SK-N-SH (cell line): ENCODE data around the gene TCF7L2. TPM values are rescaled to one million over a fixed set of nuclear protein-coding genes. Genes with fewer than 3 reads are reported as not detected.

Source experiments
- CTCF ChIA-PET: fragments of 300-600, 350-600 bp; formaldehyde crosslinking; extraction: SDS; loops from one replicate; lab custom pipeline; 2021; lab: Yijun Ruan, JAX
- POLR2A ChIA-PET: fragments of 350-600 bp; sonication (Branson Sonifier 250); formaldehyde crosslinking; extraction: SDS; loops from one replicate; lab custom pipeline; 2020; ENCODE audit warnings: antibody characterized with exemption, inconsistent platforms; lab: Yijun Ruan, JAX
- DNase-seq: peaks from one replicate; pipeline ENCODE4 v3.0.0; 2012
- H2AFZ ChIP-seq: fragments of 200-600 bp; sonication (generic); 2 replicates; pipeline ENCODE4 v1.8.1; 2016; ENCODE audit warnings: antibody characterized with exemption, mild to moderate bottlenecking, low read depth
- H3F3A ChIP-seq: fragments of 200-600 bp; sonication (generic); replicated peaks from 2 replicates; pipeline ENCODE3; 2016; ENCODE audit warnings: antibody characterized with exemption, mild to moderate bottlenecking; ENCODE audit not compliant: insufficient read depth
- H3K27ac ChIP-seq, 2 experiments: fragments of 200-500 bp in 1 of 2; fragments of 200-600 bp in 1 of 2; sonication (Bioruptor generic) in 1 of 2; sonication (generic), shearing (Covaris generic) in 1 of 2; 2 replicates each; pipeline versions ENCODE4 v1.5.1 to v1.6.1; 2014 to 2016; ENCODE audit warnings: low read depth in 2 of 2, inconsistent platforms in 1 of 2, low read length in 1 of 2, mild to moderate bottlenecking in 1 of 2, mixed read lengths in 1 of 2
- H3K27me3 ChIP-seq: fragments of 200-600 bp; sonication (generic), shearing (Covaris generic); 2 replicates; pipeline ENCODE4 v1.6.1; 2016; ENCODE audit warnings: mixed run types; ENCODE audit not compliant: insufficient read depth
- H3K36me3 ChIP-seq, 2 experiments: fragments of 200-500 bp in 1 of 2; fragments of 200-600 bp in 1 of 2; sonication (Bioruptor generic) in 1 of 2; sonication (generic) in 1 of 2; replicated peaks in 1 of 2; 2 replicates each; pipeline versions ENCODE3 to v1.5.1; 2014 to 2016; ENCODE audit warnings: low read length in 1 of 2, mild to moderate bottlenecking in 1 of 2; ENCODE audit not compliant: insufficient read depth in 2 of 2, control insufficient read depth in 1 of 2
- H3K4me1 ChIP-seq, 2 experiments: fragments of 200-500 bp in 1 of 2; fragments of 200-600 bp in 1 of 2; sonication (Bioruptor generic) in 1 of 2; sonication (generic), shearing (Covaris generic) in 1 of 2; 2 replicates each; pipeline versions ENCODE4 v1.5.1 to v1.6.1; 2014 to 2016; ENCODE audit warnings: low read depth in 1 of 2, low read length in 1 of 2, mixed run types in 1 of 2; ENCODE audit not compliant: insufficient read depth in 2 of 2, control insufficient read depth in 1 of 2
- H3K4me2 ChIP-seq: fragments of 200-600 bp; sonication (generic), shearing (Covaris generic); 2 replicates; pipeline ENCODE4 v1.6.1; 2017; ENCODE audit warnings: mixed run types
- H3K4me3 ChIP-seq, 2 experiments: fragments of 200-500 bp in 1 of 2; fragments of 200-600 bp in 1 of 2; sonication (Bioruptor generic) in 1 of 2; sonication (generic), shearing (Covaris generic) in 1 of 2; 2 replicates each; pipeline versions ENCODE4 v1.5.1 to v1.8.1; 2014 to 2016; ENCODE audit warnings: low read depth in 2 of 2, inconsistent platforms in 1 of 2, low read length in 1 of 2, mild to moderate bottlenecking in 1 of 2, mixed read lengths in 1 of 2, moderate library complexity in 1 of 2
- H3K79me2 ChIP-seq: fragments of 200-600 bp; sonication (generic); 2 replicates; pipeline ENCODE4 v1.8.1; 2017; ENCODE audit warnings: mild to moderate bottlenecking; ENCODE audit not compliant: insufficient read depth
- H3K9ac ChIP-seq: fragments of 200-600 bp; sonication (generic); 2 replicates; pipeline ENCODE4 v1.6.1; 2017; ENCODE audit warnings: mixed run types
- H3K9me2 ChIP-seq: fragments of 200-600 bp; sonication (generic); 2 replicates; pipeline ENCODE4 v1.6.1; 2017; ENCODE audit warnings: mixed run types
- H3K9me3 ChIP-seq: fragments of 200-600 bp; sonication (generic); 2 replicates; pipeline ENCODE4 v1.6.1; 2017; ENCODE audit warnings: mixed run types, mild to moderate bottlenecking, moderate library complexity
- H4K20me1 ChIP-seq: fragments of 200-600 bp; sonication (generic); 2 replicates; pipeline ENCODE4 v1.6.1; 2017; ENCODE audit warnings: mild to moderate bottlenecking, mixed run types; ENCODE audit not compliant: insufficient read depth
- CHD2 ChIP-seq: fragments of 150-350 bp; IDR thresholded peaks from 2 replicates; pipeline ENCODE4 v1.6.1; 2018; ENCODE audit warnings: low read length; ENCODE audit not compliant: partially characterized antibody
- ELF1 ChIP-seq: IDR thresholded peaks from 2 replicates; pipeline ENCODE4 v1.4.0; 2012
- EP300 ChIP-seq, 2 experiments: IDR thresholded peaks; 2 replicates each; pipeline versions ENCODE4 v1.4.0 to v1.6.1; 2012; ENCODE audit warnings: borderline replicate concordance in 1 of 2, low read depth in 1 of 2, low read length in 1 of 2
- EZH2phosphoT487 ChIP-seq: fragments of 200-600 bp; sonication (generic); IDR thresholded peaks from 2 replicates; pipeline ENCODE4 v1.6.1; 2017; ENCODE audit warnings: low read depth, mixed run types, mild to moderate bottlenecking, antibody characterized with exemption, moderate library complexity, borderline replicate concordance
- FOXJ3 ChIP-seq: sonication (generic); formaldehyde crosslinking; IDR thresholded peaks from 2 replicates; pipeline ENCODE4 v1.5.1; 2020; ENCODE audit warnings: mild to moderate bottlenecking, missing genetic modification reagents
- FOXM1 ChIP-seq: IDR thresholded peaks from 2 replicates; pipeline ENCODE4 v1.4.0; 2012; ENCODE audit warnings: low read depth, mild to moderate bottlenecking
- GATA2 ChIP-seq: sonication (generic); formaldehyde crosslinking; IDR thresholded peaks from 2 replicates; pipeline ENCODE4 v1.5.0; 2020; ENCODE audit warnings: mild to moderate bottlenecking, missing genetic modification reagents
- MXI1 ChIP-seq: IDR thresholded peaks from 2 replicates; pipeline ENCODE4 v1.6.1; 2012; ENCODE audit warnings: mild to moderate bottlenecking, low read depth, low read length, improper control_type of control experiment
- NFIC ChIP-seq: IDR thresholded peaks from 2 replicates; pipeline ENCODE4 v1.4.0; 2012; ENCODE audit warnings: borderline replicate concordance
- PBX3 ChIP-seq: IDR thresholded peaks from 2 replicates; pipeline ENCODE4; 2012
- RAD21 ChIP-seq: IDR thresholded peaks from 2 replicates; pipeline ENCODE4 v1.6.1; 2012; ENCODE audit warnings: mild to moderate bottlenecking, low read length
- SMC3 ChIP-seq: IDR thresholded peaks from 2 replicates; pipeline ENCODE4 v1.6.1; 2012; ENCODE audit warnings: low read depth, low read length, improper control_type of control experiment
- ZBTB33 ChIP-seq: IDR thresholded peaks from 2 replicates; pipeline ENCODE4 v1.4.0; 2012; ENCODE audit warnings: low read depth, borderline replicate concordance
- WGBS: methylation state at CpG from one replicate; pipeline ENCODE4 v1.1.6; 2017; ENCODE audit warnings: low lambda C conversion rate; 5-methylcytosine and 5-hydroxymethylcytosine counted together
- polyA plus RNA-seq, 3 experiments: library from polyadenylated mRNA; depleted of rRNA; stranded (reverse); fragments of >200 nt; gene quantifications; 2 replicates each; pipeline ENCODE4 v1.2.3, GENCODE V29; 2012
- TF ChIP-seq, protein P1 (sequence below): fragments of 200-600 bp; sonication (generic); IDR thresholded peaks from 2 replicates; pipeline ENCODE4 v1.6.1; 2017; ENCODE audit warnings: antibody characterized with exemption, mild to moderate bottlenecking, moderate library complexity

Gene TCF7L2
- polyA plus RNA-seq, 1 of the 3 experiments (the other 2 are of a cell fraction), result 10.2 TPM

DNA sequence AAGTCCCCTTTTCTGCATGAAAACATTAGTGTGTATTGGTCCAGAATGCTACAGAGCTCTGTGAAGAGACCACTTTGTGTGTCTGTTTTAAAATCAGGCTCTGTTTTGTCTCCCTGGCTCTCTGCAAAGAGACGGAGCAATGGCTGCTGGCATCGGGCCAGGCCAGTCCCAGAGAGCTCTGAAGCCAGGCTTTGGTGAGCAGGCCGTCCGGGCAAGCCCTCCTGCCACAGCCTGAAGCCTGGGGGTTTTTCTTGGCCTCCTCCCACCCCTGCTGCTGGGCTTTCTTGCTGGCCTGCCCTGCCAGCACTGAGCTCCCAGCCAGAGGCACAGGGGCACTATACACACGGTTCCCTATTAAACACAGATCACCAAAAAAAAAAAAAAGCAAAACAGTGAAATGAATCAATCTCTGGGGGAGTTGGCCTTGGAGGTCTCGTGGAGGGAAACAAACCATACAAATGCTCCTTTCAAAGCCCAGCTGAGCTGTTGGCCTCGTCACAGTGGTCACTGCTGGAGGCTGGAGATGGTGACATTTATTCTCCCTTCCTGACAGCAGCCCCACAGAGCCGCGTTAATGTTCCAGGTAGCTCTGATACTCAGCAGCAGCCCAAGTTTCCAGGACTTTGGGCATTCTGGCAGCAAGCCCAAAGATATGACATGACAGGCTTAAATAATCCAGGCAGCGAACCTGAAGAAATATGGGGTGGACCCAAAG, 237.2 kb downstream of the TCF7L2 start:
- WGBS, result 33% methylated on average over 10 of the region's 10 CpGs

More for the DNA sequence above, 237.2 kb downstream of the TCF7L2 start:
- ChIA-PET CTCF (interaction anchor here (1.0 to 2.1 kb wide), 3 partner anchors 15 to 198 kb away, joined by 3 to 8 read pairs (median 5); no protein-coding TSS in a partner anchor), POLR2A (interaction anchor here (0.6 kb wide), 1 partner anchor 713 kb away, joined by 3 read pairs; no protein-coding TSS in a partner anchor)
- Histone ChIP-seq H3K4me1 (peaks cover 0 to 13% of the 10 kb centered on the region in 2 experiments; a peak in 2 of 4 replicates), H3K27me3 (no peaks in the 10 kb centered on the region), H3K27ac (peak overlapping the region in 1 of 2 experiments; percentile 82; a peak in 2 of 4 replicates), H3K36me3 (no peaks in the 10 kb centered on the region), H4K20me1 (no peaks in the 10 kb centered on the region), H2AFZ (no peak overlapping the region), H3F3A (no peaks in the 10 kb centered on the region), H3K79me2 (no peaks in the 10 kb centered on the region), H3K4me3 (no peak overlapping the region), H3K4me2 (no peak overlapping the region), H3K9me3 (no peaks in the 10 kb centered on the region), H3K9ac (no peak overlapping the region), H3K9me2 (no peaks in the 10 kb centered on the region)
- DNase-seq, result peak; percentile 77
- TF ChIP-seq, protein P1, sequence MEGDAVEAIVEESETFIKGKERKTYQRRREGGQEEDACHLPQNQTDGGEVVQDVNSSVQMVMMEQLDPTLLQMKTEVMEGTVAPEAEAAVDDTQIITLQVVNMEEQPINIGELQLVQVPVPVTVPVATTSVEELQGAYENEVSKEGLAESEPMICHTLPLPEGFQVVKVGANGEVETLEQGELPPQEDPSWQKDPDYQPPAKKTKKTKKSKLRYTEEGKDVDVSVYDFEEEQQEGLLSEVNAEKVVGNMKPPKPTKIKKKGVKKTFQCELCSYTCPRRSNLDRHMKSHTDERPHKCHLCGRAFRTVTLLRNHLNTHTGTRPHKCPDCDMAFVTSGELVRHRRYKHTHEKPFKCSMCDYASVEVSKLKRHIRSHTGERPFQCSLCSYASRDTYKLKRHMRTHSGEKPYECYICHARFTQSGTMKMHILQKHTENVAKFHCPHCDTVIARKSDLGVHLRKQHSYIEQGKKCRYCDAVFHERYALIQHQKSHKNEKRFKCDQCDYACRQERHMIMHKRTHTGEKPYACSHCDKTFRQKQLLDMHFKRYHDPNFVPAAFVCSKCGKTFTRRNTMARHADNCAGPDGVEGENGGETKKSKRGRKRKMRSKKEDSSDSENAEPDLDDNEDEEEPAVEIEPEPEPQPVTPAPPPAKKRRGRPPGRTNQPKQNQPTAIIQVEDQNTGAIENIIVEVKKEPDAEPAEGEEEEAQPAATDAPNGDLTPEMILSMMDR, result no peak
- TF ChIP-seq FOXM1 (no peak), ZBTB33 (no peak), SMC3 (no peak), GATA2 (CRISPR knock-in tag) (no peak; the same call in 1 of the 2 replicates), EZH2phosphoT487 (no peak), NFIC (peak; percentile 12; the same call in 1 of the 2 replicates), ELF1 (no peak), RAD21 (peak; percentile 8; the same call in 1 of the 2 replicates), MXI1 (no peak), EP300 (IDR thresholded peaks at IDR 0.05; ENCODE audit: borderline replicate concordance in 1 of 2, low read depth in 1 of 2, low read length in 1 of 2) (no peak), PBX3 (no peak), CHD2 (peak; percentile 12), FOXJ3 (CRISPR knock-in tag) (0 out of 2 replicates have a peak, but pooled peaks have one; percentile 44)
